ENCODE results near the gene SLC25A40. TPM values are rescaled to one million over a fixed set of nuclear protein-coding genes. Genes with fewer than 3 reads are reported as not detected.

SLC25A40 gene
- total and polyA plus RNA-seq, 2 of the 13 experiments (the other 11 are each of a cell fraction or from before 2014, with no cell fraction given): 12.9 to 13.6 TPM

DNA sequence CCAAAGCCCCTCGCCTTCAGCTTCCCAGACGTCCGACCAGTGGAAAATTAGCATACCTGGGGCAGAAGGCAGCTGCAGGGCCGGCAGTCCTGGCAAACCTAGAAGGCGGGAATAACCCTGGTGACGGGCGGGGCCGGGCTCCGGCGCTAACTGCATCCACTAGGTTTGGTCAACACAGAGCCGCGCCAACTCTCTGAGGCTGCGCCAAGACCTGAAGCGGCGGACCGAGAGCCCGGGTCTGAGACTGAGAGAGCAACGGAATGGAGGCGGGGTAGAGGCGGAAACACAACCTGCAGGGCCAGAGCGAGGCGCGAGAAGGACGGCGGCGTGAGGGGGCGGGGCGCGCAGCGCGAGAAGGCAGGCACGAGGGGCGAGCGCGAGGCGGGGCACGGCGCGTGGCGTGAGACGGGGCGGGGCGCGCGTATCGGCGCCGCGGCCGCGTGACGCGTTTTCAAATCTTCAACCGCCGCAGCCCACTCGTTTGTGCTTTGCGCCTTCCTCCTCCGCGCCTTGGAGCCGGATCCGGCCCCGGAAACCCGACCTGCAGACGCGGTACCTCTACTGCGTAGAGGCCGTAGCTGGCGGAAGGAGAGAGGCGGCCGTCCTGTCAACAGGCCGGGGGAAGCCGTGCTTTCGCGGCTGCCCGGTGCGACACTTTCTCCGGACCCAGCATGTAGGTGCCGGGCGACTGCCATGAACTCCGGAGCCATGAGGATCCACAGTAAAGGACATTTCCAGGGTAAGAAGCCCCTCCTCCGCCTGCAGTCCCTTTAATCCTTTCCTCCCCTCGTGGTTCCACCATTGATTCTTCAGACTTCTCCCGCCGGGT, at the start of gene SLC25A40, which contains the start of gene DBF4 (continued):
- TF ChIP-seq, protein P1, sequence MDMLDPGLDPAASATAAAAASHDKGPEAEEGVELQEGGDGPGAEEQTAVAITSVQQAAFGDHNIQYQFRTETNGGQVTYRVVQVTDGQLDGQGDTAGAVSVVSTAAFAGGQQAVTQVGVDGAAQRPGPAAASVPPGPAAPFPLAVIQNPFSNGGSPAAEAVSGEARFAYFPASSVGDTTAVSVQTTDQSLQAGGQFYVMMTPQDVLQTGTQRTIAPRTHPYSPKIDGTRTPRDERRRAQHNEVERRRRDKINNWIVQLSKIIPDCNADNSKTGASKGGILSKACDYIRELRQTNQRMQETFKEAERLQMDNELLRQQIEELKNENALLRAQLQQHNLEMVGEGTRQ (IDR thresholded peaks at IDR 0.05; ENCODE audit: low read depth, low read length): no peak
- TF ChIP-seq, protein P1 (CRISPR knock-in tag; IDR thresholded peaks at IDR 0.05; ENCODE audit: borderline replicate concordance): peak; percentile 32; the same call in 1 of the 2 replicates
- TF ChIP-seq ARNT2 (CRISPR knock-in tag; IDR thresholded peaks at IDR 0.05; ENCODE audit: low read depth) (peak; percentile 99), PRPF4 (IDR thresholded peaks at IDR 0.05; ENCODE audit: low read depth, low read length, poor library complexity, severe bottlenecking) (no peak), ZNF549 (CRISPR knock-in tag; IDR thresholded peaks at IDR 0.05) (no peak), ZNF260 (CRISPR knock-in tag; IDR thresholded peaks at IDR 0.05; ENCODE audit: borderline replicate concordance, low read depth) (no peak), TMF1 (CRISPR knock-in tag; IDR thresholded peaks at IDR 0.05; ENCODE audit: low read depth) (no peak), NCOA1 (CRISPR knock-in tag; IDR thresholded peaks at IDR 0.05) (no peak), ZNF282 (IDR thresholded peaks at IDR 0.05; ENCODE audit: partially characterized antibody) (no peak), HNF4G (IDR thresholded peaks at IDR 0.05; ENCODE audit: borderline replicate concordance, low read depth, low read length) (no peak), HNF4G (CRISPR knock-in tag; IDR thresholded peaks at IDR 0.05; ENCODE audit: borderline replicate concordance, low read depth) (no peak; the same call in 1 of the 2 replicates), CBX5 (CRISPR knock-in tag; IDR thresholded peaks at IDR 0.05; ENCODE audit: borderline replicate concordance) (no peak), SCMH1 (CRISPR knock-in tag; IDR thresholded peaks at IDR 0.05; ENCODE audit: borderline replicate concordance) (no peak), WIZ (CRISPR knock-in tag; IDR thresholded peaks at IDR 0.05) (peak; percentile 62; the same call in 1 of the 2 replicates), ZFP36L1 (CRISPR knock-in tag; IDR thresholded peaks at IDR 0.05) (peak; percentile 58; the same call in 1 of the 2 replicates), GABPA (IDR thresholded peaks at IDR 0.05; ENCODE audit: low read depth, low read length) (peak; percentile 53), GABPA (CRISPR knock-in tag; IDR thresholded peaks at IDR 0.05; ENCODE audit: low read depth) (peak; percentile 67), ZNF775 (CRISPR knock-in tag; IDR thresholded peaks at IDR 0.05; ENCODE audit: borderline replicate concordance) (no peak), RFX3 (CRISPR knock-in tag; IDR thresholded peaks at IDR 0.05) (no peak)
- TF ChIP-seq, protein P2, sequence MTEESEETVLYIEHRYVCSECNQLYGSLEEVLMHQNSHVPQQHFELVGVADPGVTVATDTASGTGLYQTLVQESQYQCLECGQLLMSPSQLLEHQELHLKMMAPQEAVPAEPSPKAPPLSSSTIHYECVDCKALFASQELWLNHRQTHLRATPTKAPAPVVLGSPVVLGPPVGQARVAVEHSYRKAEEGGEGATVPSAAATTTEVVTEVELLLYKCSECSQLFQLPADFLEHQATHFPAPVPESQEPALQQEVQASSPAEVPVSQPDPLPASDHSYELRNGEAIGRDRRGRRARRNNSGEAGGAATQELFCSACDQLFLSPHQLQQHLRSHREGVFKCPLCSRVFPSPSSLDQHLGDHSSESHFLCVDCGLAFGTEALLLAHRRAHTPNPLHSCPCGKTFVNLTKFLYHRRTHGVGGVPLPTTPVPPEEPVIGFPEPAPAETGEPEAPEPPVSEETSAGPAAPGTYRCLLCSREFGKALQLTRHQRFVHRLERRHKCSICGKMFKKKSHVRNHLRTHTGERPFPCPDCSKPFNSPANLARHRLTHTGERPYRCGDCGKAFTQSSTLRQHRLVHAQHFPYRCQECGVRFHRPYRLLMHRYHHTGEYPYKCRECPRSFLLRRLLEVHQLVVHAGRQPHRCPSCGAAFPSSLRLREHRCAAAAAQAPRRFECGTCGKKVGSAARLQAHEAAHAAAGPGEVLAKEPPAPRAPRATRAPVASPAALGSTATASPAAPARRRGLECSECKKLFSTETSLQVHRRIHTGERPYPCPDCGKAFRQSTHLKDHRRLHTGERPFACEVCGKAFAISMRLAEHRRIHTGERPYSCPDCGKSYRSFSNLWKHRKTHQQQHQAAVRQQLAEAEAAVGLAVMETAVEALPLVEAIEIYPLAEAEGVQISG (CRISPR knock-in tag; IDR thresholded peaks at IDR 0.05): peak; percentile 82
- TF ChIP-seq, protein P3, sequence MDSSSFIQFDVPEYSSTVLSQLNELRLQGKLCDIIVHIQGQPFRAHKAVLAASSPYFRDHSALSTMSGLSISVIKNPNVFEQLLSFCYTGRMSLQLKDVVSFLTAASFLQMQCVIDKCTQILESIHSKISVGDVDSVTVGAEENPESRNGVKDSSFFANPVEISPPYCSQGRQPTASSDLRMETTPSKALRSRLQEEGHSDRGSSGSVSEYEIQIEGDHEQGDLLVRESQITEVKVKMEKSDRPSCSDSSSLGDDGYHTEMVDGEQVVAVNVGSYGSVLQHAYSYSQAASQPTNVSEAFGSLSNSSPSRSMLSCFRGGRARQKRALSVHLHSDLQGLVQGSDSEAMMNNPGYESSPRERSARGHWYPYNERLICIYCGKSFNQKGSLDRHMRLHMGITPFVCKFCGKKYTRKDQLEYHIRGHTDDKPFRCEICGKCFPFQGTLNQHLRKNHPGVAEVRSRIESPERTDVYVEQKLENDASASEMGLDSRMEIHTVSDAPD (CRISPR knock-in tag; IDR thresholded peaks at IDR 0.05): no peak
- TF ChIP-seq, protein P4, sequence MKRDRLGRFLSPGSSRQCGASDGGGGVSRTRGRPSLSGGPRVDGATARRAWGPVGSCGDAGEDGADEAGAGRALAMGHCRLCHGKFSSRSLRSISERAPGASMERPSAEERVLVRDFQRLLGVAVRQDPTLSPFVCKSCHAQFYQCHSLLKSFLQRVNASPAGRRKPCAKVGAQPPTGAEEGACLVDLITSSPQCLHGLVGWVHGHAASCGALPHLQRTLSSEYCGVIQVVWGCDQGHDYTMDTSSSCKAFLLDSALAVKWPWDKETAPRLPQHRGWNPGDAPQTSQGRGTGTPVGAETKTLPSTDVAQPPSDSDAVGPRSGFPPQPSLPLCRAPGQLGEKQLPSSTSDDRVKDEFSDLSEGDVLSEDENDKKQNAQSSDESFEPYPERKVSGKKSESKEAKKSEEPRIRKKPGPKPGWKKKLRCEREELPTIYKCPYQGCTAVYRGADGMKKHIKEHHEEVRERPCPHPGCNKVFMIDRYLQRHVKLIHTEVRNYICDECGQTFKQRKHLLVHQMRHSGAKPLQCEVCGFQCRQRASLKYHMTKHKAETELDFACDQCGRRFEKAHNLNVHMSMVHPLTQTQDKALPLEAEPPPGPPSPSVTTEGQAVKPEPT (CRISPR knock-in tag; IDR thresholded peaks at IDR 0.05; ENCODE audit: low read depth): no peak

Data from HepG2 (cell line).